ENCODE results near the gene VWA3B.

- TF ChIP-seq, protein P1, sequence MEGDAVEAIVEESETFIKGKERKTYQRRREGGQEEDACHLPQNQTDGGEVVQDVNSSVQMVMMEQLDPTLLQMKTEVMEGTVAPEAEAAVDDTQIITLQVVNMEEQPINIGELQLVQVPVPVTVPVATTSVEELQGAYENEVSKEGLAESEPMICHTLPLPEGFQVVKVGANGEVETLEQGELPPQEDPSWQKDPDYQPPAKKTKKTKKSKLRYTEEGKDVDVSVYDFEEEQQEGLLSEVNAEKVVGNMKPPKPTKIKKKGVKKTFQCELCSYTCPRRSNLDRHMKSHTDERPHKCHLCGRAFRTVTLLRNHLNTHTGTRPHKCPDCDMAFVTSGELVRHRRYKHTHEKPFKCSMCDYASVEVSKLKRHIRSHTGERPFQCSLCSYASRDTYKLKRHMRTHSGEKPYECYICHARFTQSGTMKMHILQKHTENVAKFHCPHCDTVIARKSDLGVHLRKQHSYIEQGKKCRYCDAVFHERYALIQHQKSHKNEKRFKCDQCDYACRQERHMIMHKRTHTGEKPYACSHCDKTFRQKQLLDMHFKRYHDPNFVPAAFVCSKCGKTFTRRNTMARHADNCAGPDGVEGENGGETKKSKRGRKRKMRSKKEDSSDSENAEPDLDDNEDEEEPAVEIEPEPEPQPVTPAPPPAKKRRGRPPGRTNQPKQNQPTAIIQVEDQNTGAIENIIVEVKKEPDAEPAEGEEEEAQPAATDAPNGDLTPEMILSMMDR (conservative IDR thresholded peaks at IDR 0.05; ENCODE audit: low read depth, low read length): no peak
- TF ChIP-seq POLR2A (IDR thresholded peaks at IDR 0.05; ENCODE audit: low read depth, low read length) (no peak), MXI1 (IDR thresholded peaks at IDR 0.05; ENCODE audit: borderline replicate concordance, low read depth, low read length) (no peak)
Observed at GRCh38 chr2:98089941-98090340, 3.0 kb downstream of the VWA3B start.

Measured in IMR-90 (cell line).